HepG2 (cell line): Measurements from ENCODE around the gene SIK3. TPM values are rescaled to one million over a fixed set of nuclear protein-coding genes. Genes with fewer than 3 reads are reported as not detected.

Experiments
- ETV6 ChIP-seq: sonication (generic); formaldehyde crosslinking; conservative IDR thresholded peaks from 2 replicates; pipeline ENCODE4 v1.4.0; 2020; ENCODE audit warnings: missing genetic modification reagents
- HDAC2 ChIP-seq: sonication (generic); formaldehyde crosslinking; IDR thresholded peaks from 2 replicates; pipeline ENCODE4 v1.4.0; 2020; ENCODE audit warnings: missing genetic modification reagents
- JDP2 ChIP-seq: sonication (generic); formaldehyde crosslinking; IDR thresholded peaks from 2 replicates; pipeline ENCODE4 v1.8.1; 2022; ENCODE audit warnings: missing genetic modification reagents, borderline replicate concordance
- MEIS2 ChIP-seq: sonication (generic); formaldehyde crosslinking; IDR thresholded peaks from 2 replicates; pipeline ENCODE4 v1.9.0; 2021; ENCODE audit warnings: mild to moderate bottlenecking, missing genetic modification reagents
- NCOA5 ChIP-seq: sonication (generic); formaldehyde crosslinking; IDR thresholded peaks from 2 replicates; pipeline ENCODE4 v1.4.0; 2020; ENCODE audit warnings: missing genetic modification reagents
- NFATC3 ChIP-seq: sonication (generic); formaldehyde crosslinking; IDR thresholded peaks from 2 replicates; pipeline ENCODE4 v1.5.1; 2020; ENCODE audit warnings: mild to moderate bottlenecking, missing genetic modification reagents
- PBX2 ChIP-seq: IDR thresholded peaks from 2 replicates; pipeline ENCODE4 v1.6.1; 2016; ENCODE audit warnings: control low read depth
- POLR2G ChIP-seq: fragments of 200-400 bp; formaldehyde crosslinking; IDR thresholded peaks from 2 replicates; pipeline ENCODE4 v1.6.1; 2018; ENCODE audit warnings: mild to moderate bottlenecking, low read depth, low read length, moderate library complexity
- RBFOX2 ChIP-seq: fragments of 200-400 bp; formaldehyde crosslinking; IDR thresholded peaks from 2 replicates; pipeline ENCODE4 v1.6.1; 2017; ENCODE audit warnings: low read depth, mild to moderate bottlenecking, low read length
- SNAPC4 ChIP-seq: sonication (generic); formaldehyde crosslinking; IDR thresholded peaks from 2 replicates; pipeline ENCODE4 v1.4.0; 2020; ENCODE audit warnings: mild to moderate bottlenecking, missing genetic modification reagents
- polyA plus RNA-seq, 8 experiments: library from polyadenylated mRNA; depleted of rRNA in 3 of 8; stranded (reverse) in 7 of 8; unstranded in 1 of 8; fragments of >200 nt; fragmentation: Illumina TruSeq in 4 of 8; extraction: Trizol in 4 of 8; gene quantifications; 2 replicates each; pipeline versions ENCODE4 v1.2.1 to v1.2.3, GENCODE V29; 2011 to 2016; ENCODE audit warnings: low read depth in 4 of 8, missing spikeins in 1 of 8, mixed read lengths in 1 of 8; ENCODE audit not compliant: insufficient read depth in 1 of 8
- total RNA-seq, 5 experiments: library from RNA; depleted of rRNA; stranded (reverse); fragments of >200 nt; fragmentation: Illumina TruSeq; extraction: Trizol; gene quantifications; 2 replicates each; pipeline ENCODE4 v1.2.3, GENCODE V29; 2016; ENCODE audit warnings: low read depth in 1 of 5
- TF ChIP-seq, protein P1 (sequence below), 2 experiments: sonication (generic) in 1 of 2; formaldehyde crosslinking in 1 of 2; IDR thresholded peaks; 2 replicates each; pipeline versions ENCODE4 v1.5.1 to v1.6.1; 2011 to 2020; ENCODE audit warnings: borderline replicate concordance in 1 of 2, low read depth in 1 of 2, low read length in 1 of 2, mild to moderate bottlenecking in 1 of 2, missing genetic modification reagents in 1 of 2, moderate library complexity in 1 of 2
- TF ChIP-seq, protein P2 (sequence below): sonication (generic); formaldehyde crosslinking; IDR thresholded peaks from 2 replicates; pipeline ENCODE4 v1.8.0; 2022; ENCODE audit warnings: mild to moderate bottlenecking, missing genetic modification reagents; ENCODE audit not compliant: insufficient replicate concordance
- TF ChIP-seq, protein P3 (sequence below): sonication (generic); formaldehyde crosslinking; IDR thresholded peaks from 2 replicates; pipeline ENCODE4 v1.4.0; 2020; ENCODE audit warnings: mild to moderate bottlenecking, missing genetic modification reagents
- TF ChIP-seq, protein P4 (sequence below): sonication (generic); formaldehyde crosslinking; IDR thresholded peaks from 2 replicates; pipeline ENCODE4 v1.4.0; 2020; ENCODE audit warnings: missing genetic modification reagents

SIK3 gene
- total and polyA plus RNA-seq, 2 of the 13 experiments (the other 11 are each of a cell fraction or from before 2014, with no cell fraction given): 5.7 to 9.8 TPM

DNA sequence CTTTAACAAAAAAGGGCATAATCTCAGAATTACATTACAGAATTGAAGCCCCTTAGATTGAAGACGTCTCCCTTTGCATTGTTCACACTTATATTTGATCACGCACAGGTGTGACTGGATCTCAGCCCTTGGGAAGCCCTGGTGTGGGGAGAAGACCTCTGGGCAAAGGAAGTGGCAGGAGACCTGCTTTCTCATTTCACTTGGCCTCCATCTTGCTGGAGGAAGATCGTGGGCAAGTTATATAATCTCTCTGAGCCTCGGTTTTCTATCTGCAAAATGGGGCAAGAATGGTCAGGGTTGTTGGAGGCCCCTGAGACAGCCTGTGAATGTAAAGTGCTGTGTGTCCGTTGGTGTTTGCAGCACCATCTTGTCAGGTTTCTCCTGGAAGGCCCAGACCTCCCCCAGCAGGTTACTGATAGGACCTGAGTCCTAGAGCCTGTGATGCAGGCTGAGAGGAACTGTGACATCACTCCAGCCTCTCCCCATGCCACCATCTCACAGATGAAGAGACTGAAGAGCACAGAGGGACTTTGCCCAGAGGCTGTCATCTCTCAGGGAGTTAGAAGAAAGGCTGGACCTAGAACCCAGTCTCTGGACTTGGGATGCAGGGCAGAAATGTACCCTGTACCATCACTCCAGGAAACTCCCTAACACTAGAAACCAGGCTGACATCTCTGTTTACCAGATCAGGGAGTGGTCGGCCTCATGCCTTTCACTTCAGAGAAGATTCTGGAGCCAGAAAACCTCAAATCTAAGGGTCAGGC, 259.7 kb downstream of the SIK3 start (continued):
- TF ChIP-seq, protein P1, sequence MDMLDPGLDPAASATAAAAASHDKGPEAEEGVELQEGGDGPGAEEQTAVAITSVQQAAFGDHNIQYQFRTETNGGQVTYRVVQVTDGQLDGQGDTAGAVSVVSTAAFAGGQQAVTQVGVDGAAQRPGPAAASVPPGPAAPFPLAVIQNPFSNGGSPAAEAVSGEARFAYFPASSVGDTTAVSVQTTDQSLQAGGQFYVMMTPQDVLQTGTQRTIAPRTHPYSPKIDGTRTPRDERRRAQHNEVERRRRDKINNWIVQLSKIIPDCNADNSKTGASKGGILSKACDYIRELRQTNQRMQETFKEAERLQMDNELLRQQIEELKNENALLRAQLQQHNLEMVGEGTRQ (IDR thresholded peaks at IDR 0.05; ENCODE audit: low read depth, low read length): no peak
- TF ChIP-seq, protein P1 (CRISPR knock-in tag; IDR thresholded peaks at IDR 0.05; ENCODE audit: borderline replicate concordance): no peak
- TF ChIP-seq, protein P2, sequence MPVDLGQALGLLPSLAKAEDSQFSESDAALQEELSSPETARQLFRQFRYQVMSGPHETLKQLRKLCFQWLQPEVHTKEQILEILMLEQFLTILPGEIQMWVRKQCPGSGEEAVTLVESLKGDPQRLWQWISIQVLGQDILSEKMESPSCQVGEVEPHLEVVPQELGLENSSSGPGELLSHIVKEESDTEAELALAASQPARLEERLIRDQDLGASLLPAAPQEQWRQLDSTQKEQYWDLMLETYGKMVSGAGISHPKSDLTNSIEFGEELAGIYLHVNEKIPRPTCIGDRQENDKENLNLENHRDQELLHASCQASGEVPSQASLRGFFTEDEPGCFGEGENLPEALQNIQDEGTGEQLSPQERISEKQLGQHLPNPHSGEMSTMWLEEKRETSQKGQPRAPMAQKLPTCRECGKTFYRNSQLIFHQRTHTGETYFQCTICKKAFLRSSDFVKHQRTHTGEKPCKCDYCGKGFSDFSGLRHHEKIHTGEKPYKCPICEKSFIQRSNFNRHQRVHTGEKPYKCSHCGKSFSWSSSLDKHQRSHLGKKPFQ (CRISPR knock-in tag): peak; percentile 23
- no peak for TF ChIP-seq RBFOX2
- TF ChIP-seq, protein P3, sequence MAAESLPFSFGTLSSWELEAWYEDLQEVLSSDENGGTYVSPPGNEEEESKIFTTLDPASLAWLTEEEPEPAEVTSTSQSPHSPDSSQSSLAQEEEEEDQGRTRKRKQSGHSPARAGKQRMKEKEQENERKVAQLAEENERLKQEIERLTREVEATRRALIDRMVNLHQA (CRISPR knock-in tag): no peak
- TF ChIP-seq ETV6 (CRISPR knock-in tag): no peak
- no peak for TF ChIP-seq PBX2 (CRISPR knock-in tag)
- no peak for TF ChIP-seq JDP2 (CRISPR knock-in tag)
- no peak for TF ChIP-seq POLR2G
- TF ChIP-seq NFATC3: no peak
- no peak for TF ChIP-seq NCOA5 (CRISPR knock-in tag)
- TF ChIP-seq HDAC2: no peak
- TF ChIP-seq MEIS2 (CRISPR knock-in tag): no peak
- TF ChIP-seq, protein P4, sequence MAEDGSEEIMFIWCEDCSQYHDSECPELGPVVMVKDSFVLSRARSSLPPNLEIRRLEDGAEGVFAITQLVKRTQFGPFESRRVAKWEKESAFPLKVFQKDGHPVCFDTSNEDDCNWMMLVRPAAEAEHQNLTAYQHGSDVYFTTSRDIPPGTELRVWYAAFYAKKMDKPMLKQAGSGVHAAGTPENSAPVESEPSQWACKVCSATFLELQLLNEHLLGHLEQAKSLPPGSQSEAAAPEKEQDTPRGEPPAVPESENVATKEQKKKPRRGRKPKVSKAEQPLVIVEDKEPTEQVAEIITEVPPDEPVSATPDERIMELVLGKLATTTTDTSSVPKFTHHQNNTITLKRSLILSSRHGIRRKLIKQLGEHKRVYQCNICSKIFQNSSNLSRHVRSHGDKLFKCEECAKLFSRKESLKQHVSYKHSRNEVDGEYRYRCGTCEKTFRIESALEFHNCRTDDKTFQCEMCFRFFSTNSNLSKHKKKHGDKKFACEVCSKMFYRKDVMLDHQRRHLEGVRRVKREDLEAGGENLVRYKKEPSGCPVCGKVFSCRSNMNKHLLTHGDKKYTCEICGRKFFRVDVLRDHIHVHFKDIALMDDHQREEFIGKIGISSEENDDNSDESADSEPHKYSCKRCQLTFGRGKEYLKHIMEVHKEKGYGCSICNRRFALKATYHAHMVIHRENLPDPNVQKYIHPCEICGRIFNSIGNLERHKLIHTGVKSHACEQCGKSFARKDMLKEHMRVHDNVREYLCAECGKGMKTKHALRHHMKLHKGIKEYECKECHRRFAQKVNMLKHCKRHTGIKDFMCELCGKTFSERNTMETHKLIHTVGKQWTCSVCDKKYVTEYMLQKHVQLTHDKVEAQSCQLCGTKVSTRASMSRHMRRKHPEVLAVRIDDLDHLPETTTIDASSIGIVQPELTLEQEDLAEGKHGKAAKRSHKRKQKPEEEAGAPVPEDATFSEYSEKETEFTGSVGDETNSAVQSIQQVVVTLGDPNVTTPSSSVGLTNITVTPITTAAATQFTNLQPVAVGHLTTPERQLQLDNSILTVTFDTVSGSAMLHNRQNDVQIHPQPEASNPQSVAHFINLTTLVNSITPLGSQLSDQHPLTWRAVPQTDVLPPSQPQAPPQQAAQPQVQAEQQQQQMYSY: no peak
- no peak for TF ChIP-seq SNAPC4 (CRISPR knock-in tag)
